Measurements from ENCODE around the gene COL21A1. TPM values are rescaled to one million over a fixed set of nuclear protein-coding genes. Genes with fewer than 3 reads are reported as not detected.

Gene COL21A1
- polyA plus RNA-seq, 2 of the 4 experiments (the other 2 are of a cell fraction) = 1.4 to 3.3 TPM

- Histone ChIP-seq H3K9me3 (no peaks in the 10 kb centered on the region), H3K4me2 (no peak overlapping the region), H3K4me1 (peaks cover 12% of the 10 kb centered on the region; the same call in 2 of the 3 replicates), H3K4me3 (no peak overlapping the region), H3K27ac (no peak overlapping the region)
- ChIA-PET POLR2A (no interaction called here), CTCF (interaction anchor here (0.7 to 1.3 kb wide), 2 partner anchors 36 to 146 kb away, joined by 3 read pairs; no protein-coding TSS in a partner anchor)
- no peak for FAIRE-seq
- WGBS (ENCODE audit: missing lambda C conversion rate) = 75% methylated on average over 1 of the region's 1 CpG
- no peak for ATAC-seq
- TF ChIP-seq CHD4 (IDR thresholded peaks at IDR 0.05; ENCODE audit: borderline replicate concordance) = no peak
- TF ChIP-seq SREBF2 (IDR thresholded peaks at IDR 0.05) = no peak
- TF ChIP-seq TP53 (CRISPR knock-in tag; IDR thresholded peaks at IDR 0.05) = no peak
- TF ChIP-seq NR3C1 (IDR thresholded peaks at IDR 0.05) = no peak
- no peak for TF ChIP-seq MAZ (IDR thresholded peaks at IDR 0.05; ENCODE audit: borderline replicate concordance, low read depth, low read length)
- no peak for TF ChIP-seq MYC (IDR thresholded peaks at IDR 0.05; ENCODE audit: borderline replicate concordance, low read length)
- no peak for TF ChIP-seq CBX2 (IDR thresholded peaks at IDR 0.05; ENCODE audit: borderline replicate concordance, low read depth)
- no peak for TF ChIP-seq HOXB13 (CRISPR knock-in tag; IDR thresholded peaks at IDR 0.05; ENCODE audit: low read depth)
- no peak for DNase-seq (ENCODE audit: low read depth in 1 of 2, low spot score in 1 of 2)
Observed at GRCh38 chr6:56146086-56146485, 101.3 kb downstream of the COL21A1 start.

- no peak overlapping the region for H3K27ac ChIP-seq
- ChIA-PET CTCF (interaction anchor here (0.7 to 1.3 kb wide), 2 partner anchors 36 to 147 kb away, joined by 3 read pairs; no protein-coding TSS in a partner anchor), POLR2A (no interaction called here)
- ATAC-seq = no peak
- no peak for TF ChIP-seq HMGXB4 (CRISPR knock-in tag; IDR thresholded peaks at IDR 0.05; ENCODE audit: borderline replicate concordance)
- TF ChIP-seq CTCF (IDR thresholded peaks at IDR 0.05) = no peak
- TF ChIP-seq, protein P1, sequence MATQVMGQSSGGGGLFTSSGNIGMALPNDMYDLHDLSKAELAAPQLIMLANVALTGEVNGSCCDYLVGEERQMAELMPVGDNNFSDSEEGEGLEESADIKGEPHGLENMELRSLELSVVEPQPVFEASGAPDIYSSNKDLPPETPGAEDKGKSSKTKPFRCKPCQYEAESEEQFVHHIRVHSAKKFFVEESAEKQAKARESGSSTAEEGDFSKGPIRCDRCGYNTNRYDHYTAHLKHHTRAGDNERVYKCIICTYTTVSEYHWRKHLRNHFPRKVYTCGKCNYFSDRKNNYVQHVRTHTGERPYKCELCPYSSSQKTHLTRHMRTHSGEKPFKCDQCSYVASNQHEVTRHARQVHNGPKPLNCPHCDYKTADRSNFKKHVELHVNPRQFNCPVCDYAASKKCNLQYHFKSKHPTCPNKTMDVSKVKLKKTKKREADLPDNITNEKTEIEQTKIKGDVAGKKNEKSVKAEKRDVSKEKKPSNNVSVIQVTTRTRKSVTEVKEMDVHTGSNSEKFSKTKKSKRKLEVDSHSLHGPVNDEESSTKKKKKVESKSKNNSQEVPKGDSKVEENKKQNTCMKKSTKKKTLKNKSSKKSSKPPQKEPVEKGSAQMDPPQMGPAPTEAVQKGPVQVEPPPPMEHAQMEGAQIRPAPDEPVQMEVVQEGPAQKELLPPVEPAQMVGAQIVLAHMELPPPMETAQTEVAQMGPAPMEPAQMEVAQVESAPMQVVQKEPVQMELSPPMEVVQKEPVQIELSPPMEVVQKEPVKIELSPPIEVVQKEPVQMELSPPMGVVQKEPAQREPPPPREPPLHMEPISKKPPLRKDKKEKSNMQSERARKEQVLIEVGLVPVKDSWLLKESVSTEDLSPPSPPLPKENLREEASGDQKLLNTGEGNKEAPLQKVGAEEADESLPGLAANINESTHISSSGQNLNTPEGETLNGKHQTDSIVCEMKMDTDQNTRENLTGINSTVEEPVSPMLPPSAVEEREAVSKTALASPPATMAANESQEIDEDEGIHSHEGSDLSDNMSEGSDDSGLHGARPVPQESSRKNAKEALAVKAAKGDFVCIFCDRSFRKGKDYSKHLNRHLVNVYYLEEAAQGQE (IDR thresholded peaks at IDR 0.05) = no peak
- TF ChIP-seq EHF (CRISPR knock-in tag; IDR thresholded peaks at IDR 0.05) = no peak
- no peak for TF ChIP-seq HDAC2 (IDR thresholded peaks at IDR 0.05)
- TF ChIP-seq HOXB13 (CRISPR knock-in tag; IDR thresholded peaks at IDR 0.05; ENCODE audit: low read depth) = no peak
- no peak for TF ChIP-seq MAZ (IDR thresholded peaks at IDR 0.05; ENCODE audit: borderline replicate concordance, low read depth, low read length)
- TF ChIP-seq SMC3 (IDR thresholded peaks at IDR 0.05) = no peak
- TF ChIP-seq, protein P2, sequence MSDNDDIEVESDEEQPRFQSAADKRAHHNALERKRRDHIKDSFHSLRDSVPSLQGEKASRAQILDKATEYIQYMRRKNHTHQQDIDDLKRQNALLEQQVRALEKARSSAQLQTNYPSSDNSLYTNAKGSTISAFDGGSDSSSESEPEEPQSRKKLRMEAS (IDR thresholded peaks at IDR 0.05) = no peak
- TF ChIP-seq HOXA7 (CRISPR knock-in tag; IDR thresholded peaks at IDR 0.05) = no peak
- no peak for TF ChIP-seq ZFP36 (IDR thresholded peaks at IDR 0.05; ENCODE audit: borderline replicate concordance, partially characterized antibody)
- no peak for TF ChIP-seq RFX5 (IDR thresholded peaks at IDR 0.05)
- TF ChIP-seq POLR2A (IDR thresholded peaks at IDR 0.05; ENCODE audit: low read length) = no peak
- no peak for TF ChIP-seq BCL3 (IDR thresholded peaks at IDR 0.05)
- TF ChIP-seq MAFK (IDR thresholded peaks at IDR 0.05; ENCODE audit: partially characterized antibody) = no peak
- no peak for TF ChIP-seq EP300 (IDR thresholded peaks at IDR 0.05)
- TF ChIP-seq JUN (IDR thresholded peaks at IDR 0.05) = no peak
- TF ChIP-seq TP53 (CRISPR knock-in tag; IDR thresholded peaks at IDR 0.05) = no peak
- TF ChIP-seq USF2 (IDR thresholded peaks at IDR 0.05) = no peak
- no peaks in the 10 kb centered on the region for H3K9me3 ChIP-seq
- DNase-seq (ENCODE audit: low read depth in 1 of 2, low spot score in 1 of 2) = no peak
- WGBS (ENCODE audit: missing lambda C conversion rate) = 0% methylated on average over 1 of the region's 1 CpG
- H3K4me1 ChIP-seq = peaks cover 12% of the 10 kb centered on the region; the same call in 2 of the 3 replicates
- H3K4me2 ChIP-seq = no peak overlapping the region
- no peak for FAIRE-seq
- H3K4me3 ChIP-seq = no peak overlapping the region
Observed at GRCh38 chr6:56145616-56146015, 101.8 kb downstream of the COL21A1 start.
